Gastroesophageal sphincter (tissue), 3 donors: ENCODE measurements around the gene COX19.

Source experiments
- CTCF ChIP-seq, 4 experiments: fragments of 200-600 bp in 2 of 4; fragments of 450-650 bp in 2 of 4; sonication (generic) in 1 of 4; IDR thresholded peaks; one replicate each; pipeline ENCODE4 v1.5.1; 2017 to 2019; ENCODE audit warnings: antibody characterized with exemption in 4 of 4, mild to moderate bottlenecking in 2 of 4, moderate library complexity in 2 of 4
- POLR2A ChIP-seq, 2 donors: fragments of 450-650 bp; IDR thresholded peaks; one replicate each; pipeline ENCODE4 v1.6.1; 2017; ENCODE audit warnings: antibody characterized with exemption in 2 of 2, mild to moderate bottlenecking in 2 of 2, moderate library complexity in 1 of 2
- POLR2AphosphoS5 ChIP-seq: sonication (generic); formaldehyde crosslinking; IDR thresholded peaks from one replicate; pipeline ENCODE4 v1.6.1; 2017; ENCODE audit warnings: antibody characterized with exemption

DNA sequence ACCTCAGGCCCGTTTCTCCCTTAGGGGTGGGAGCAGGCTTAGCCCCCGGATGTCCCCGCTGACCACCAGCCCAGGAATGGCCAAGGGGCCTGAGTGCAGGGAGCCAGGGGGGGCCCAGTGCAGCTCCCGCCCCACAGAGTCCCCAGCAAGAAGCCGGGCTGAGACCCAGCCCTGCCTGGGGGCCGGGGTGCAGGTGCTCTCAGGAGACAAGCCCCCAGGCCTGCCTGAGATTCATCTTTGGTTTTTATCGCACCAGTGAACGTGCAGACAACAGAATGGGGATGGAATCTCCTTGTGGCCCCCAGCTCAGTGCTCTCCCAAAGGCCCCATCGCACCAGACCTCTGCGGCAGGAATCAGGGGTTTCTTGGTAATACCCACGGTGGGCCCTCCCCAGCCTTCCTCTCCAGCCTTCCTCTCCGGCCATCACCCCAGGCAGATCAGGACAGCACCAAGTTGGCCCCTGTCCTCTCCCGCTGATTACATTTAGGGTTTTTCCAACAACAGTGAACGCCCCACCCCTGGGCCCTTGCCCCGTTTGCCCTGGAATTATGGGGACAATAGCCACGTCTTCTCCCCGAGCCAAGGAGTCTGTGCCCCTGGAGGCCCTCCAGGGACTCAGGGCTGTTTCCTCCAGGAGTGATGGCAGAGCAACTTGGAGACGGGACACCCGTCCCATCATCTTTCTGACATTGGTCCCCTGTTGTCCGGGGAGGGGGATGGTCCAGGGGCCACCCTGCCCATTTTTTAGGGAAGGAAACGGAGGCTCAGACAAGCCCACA, 43.3 kb downstream of the COX19 start:
- TF ChIP-seq POLR2AphosphoS5, result no peak
- no peak for TF ChIP-seq CTCF (IDR thresholded peaks at IDR 0.05)
- no peak for TF ChIP-seq POLR2A (IDR thresholded peaks at IDR 0.05)
